DMS 273 (cell line): Measurements from ENCODE around the gene AP3D1.

ENCODE experiments used
- DNase-seq: peaks from one replicate; lab custom pipeline; 2025; ENCODE audit not compliant: unreplicated experiment; lab: John Stamatoyannopoulos, UW

The AP3D1 gene

GRCh38 chr19:2050991-2051772 is 100.2 kb downstream of the AP3D1 start, which contains the start of gene MKNK2:
Gene MKNK2, minus strand, starts transcription at chr19:2051244. Its CDS starts 393 bp downstream, at chr19:2050851.
- DNase-seq: peak; percentile 95
